Heart right ventricle (tissue), 16 donors: Measurements from ENCODE around the gene ANAPC16. TPM values are rescaled to one million over a fixed set of nuclear protein-coding genes. Genes with fewer than 3 reads are reported as not detected.

Experiments
- ATAC-seq, 8 donors: fragments of 200-7000 bp; cut with Tn5 transposase; one replicate each; pipeline ENCODE4 v1.9.1; 2020; ENCODE audit warnings: mild to moderate bottlenecking in 8 of 8, moderate library complexity in 8 of 8, moderate number of reproducible peaks in 1 of 8
- DNase-seq, 2 donors: peaks; one replicate each; pipeline ENCODE4 v3.0.0-alpha.2; 2020
- H3K27ac ChIP-seq, 10 donors: fragments of 200-600 bp; sonication (generic) in 2 of 10; one replicate each; pipeline versions ENCODE4 v1.5.0 to v1.8.0; 2020 to 2022; ENCODE audit warnings: mild to moderate bottlenecking in 3 of 10
- H3K27me3 ChIP-seq, 7 donors: fragments of 200-600 bp; one replicate each; pipeline ENCODE4 v1.8.0; 2021 to 2022; ENCODE audit warnings: mild to moderate bottlenecking in 2 of 7
- H3K36me3 ChIP-seq, 9 donors: fragments of 200-600 bp; sonication (generic) in 1 of 9; one replicate each; pipeline versions ENCODE4 v1.5.0 to v1.8.0; 2020 to 2022; ENCODE audit warnings: mild to moderate bottlenecking in 2 of 9
- H3K4me1 ChIP-seq, 9 donors: fragments of 200-600 bp; sonication (generic) in 1 of 9; one replicate each; pipeline versions ENCODE4 v1.5.0 to v1.8.0; 2020 to 2022; ENCODE audit warnings: mild to moderate bottlenecking in 4 of 9
- H3K4me3 ChIP-seq, 10 donors: fragments of 200-600 bp; sonication (generic) in 2 of 10; one replicate each; pipeline versions ENCODE4 v1.5.0 to v1.8.0; 2020 to 2022; ENCODE audit warnings: mild to moderate bottlenecking in 7 of 10, moderate library complexity in 2 of 10
- H3K9me3 ChIP-seq, 11 donors: fragments of 200-600 bp in 10 of 11; sonication (generic) in 2 of 11; one replicate each; pipeline versions ENCODE4 v1.5.0 to v1.8.0; 2013 to 2022; ENCODE audit warnings: mild to moderate bottlenecking in 2 of 11, control low read depth in 1 of 11, moderate library complexity in 1 of 11
- WGBS, 2 donors: extraction: QIAGEN DNeasy Blood & Tissue Kit; methylation state at CpG; one replicate each; pipeline ENCODE4 v1.1.7; 2013; ENCODE audit warnings: inconsistent platforms in 1 of 2; 5-methylcytosine and 5-hydroxymethylcytosine counted together
- intact Hi-C, 10 donors: fragments of 100-400 bp; cut with DNase I; formaldehyde crosslinking; loops; one replicate each; pipeline versions ENCODE4 v1.11.1 to v1.14.2; 2022
- polyA plus RNA-seq, 2 donors: library from polyadenylated mRNA; stranded (reverse); fragments of 200-250 nt; gene quantifications; one replicate each; pipeline ENCODE4 v1.2.3, GENCODE V29; 2013
- total RNA-seq, 10 donors: library from RNA; stranded (reverse); fragmentation: NEBNext Ultra II Directional in 3 of 10; extraction: Animal tissue kit (Norgen Biotek cat#: 25700) in 3 of 10; gene quantifications; one replicate each; pipeline versions ENCODE4 v1.2.1 to v1.2.4, GENCODE V29; 2021 to 2023
- TF ChIP-seq, protein P1 (sequence below), 9 donors: fragments of 200-600 bp; sonication (generic) in 2 of 9; IDR thresholded peaks; one replicate each; pipeline versions ENCODE4 v1.5.0 to v1.8.0; 2021 to 2022; ENCODE audit warnings: antibody characterized with exemption in 9 of 9, mild to moderate bottlenecking in 5 of 9, moderate library complexity in 1 of 9
- donor health status: Arrhythmogenic right ventricular cardiomyopathy.
- donor health status: ischemic (EF 13 %, LVEDD 7.1; RV severe dilation, severe dysfunction).
- donor health status: healthy with polysubstance abuse.
- donor health status: DM: no; HTN: yes; CAD: no.
- donor health status: DM: no; HTN: no; CAD: no.
- donor health status: ischemic (EF 25% LVEDD 6.9; RV normal size, moderate dysfunction).
- donor health status: ischemic (EF 25% LVEDD 5.7; RV mildly dilated, moderate dysfunction).
- donor health status: healthy.
- donor health status: DM: yes; HTN: yes; CAD: no.
- donor health status: Ischemic cardiomyopathy.
- donor health status: ischemic (EF 35%, LVEDD 5.7; RV mildly dilated, moderate dysfunction).
- donor health status: nonischemic (EF 11% LVEDD 7.7; RV severe dilation, severe dysfunction).
- donor health status: DM: yes; HTN: yes; CAD: no.
- donor health status: PGD.
- donor health status: ischemic (EF 29% LVEDD 5.4; RV normal size, mild dysfunction).
- donor health status: nonischemic (EF 23%, LVEDD 6.1; RV moderate dilation, normal function).

ANAPC16 gene
- total and polyA plus RNA-seq, 12 donors = 129 to 246 (median 206) TPM

DNA sequence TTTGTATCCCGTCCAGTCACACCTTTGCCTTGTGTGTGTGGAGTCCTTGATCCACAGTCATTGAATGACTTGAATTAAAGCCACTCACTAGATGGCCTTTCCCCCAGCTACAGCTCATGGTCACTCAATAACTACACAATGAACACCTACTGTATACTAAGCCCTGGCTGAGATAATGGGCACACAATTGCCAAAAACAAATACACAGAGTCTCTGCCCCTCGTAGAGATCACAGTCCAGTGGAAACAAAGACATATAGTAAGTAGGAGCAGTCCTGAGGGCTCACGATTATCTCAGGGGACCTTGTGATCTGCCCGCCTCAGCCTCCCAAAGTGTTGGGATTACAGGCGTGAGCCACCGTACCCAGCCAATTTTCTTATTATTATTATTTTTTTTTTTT is 35.8 kb downstream of the ANAPC16 start:
- Histone ChIP-seq H3K27me3 (no peaks in the 10 kb centered on the region), H3K27ac (peak overlapping the region in 7 of 10 donors; percentile 84 to 95 (median 90)), H3K36me3 (no peaks in the 10 kb centered on the region), H3K4me1 (peaks cover 54 to 100% (median 91%) of the 10 kb centered on the region in 9 donors), H3K4me3 (no peak overlapping the region), H3K9me3 (no peaks in the 10 kb centered on the region)
- DNase-seq = no peak
- WGBS, 2 donors = 90 to 92% methylated on average over 6 of the region's 6 CpGs
- TF ChIP-seq, protein P1, sequence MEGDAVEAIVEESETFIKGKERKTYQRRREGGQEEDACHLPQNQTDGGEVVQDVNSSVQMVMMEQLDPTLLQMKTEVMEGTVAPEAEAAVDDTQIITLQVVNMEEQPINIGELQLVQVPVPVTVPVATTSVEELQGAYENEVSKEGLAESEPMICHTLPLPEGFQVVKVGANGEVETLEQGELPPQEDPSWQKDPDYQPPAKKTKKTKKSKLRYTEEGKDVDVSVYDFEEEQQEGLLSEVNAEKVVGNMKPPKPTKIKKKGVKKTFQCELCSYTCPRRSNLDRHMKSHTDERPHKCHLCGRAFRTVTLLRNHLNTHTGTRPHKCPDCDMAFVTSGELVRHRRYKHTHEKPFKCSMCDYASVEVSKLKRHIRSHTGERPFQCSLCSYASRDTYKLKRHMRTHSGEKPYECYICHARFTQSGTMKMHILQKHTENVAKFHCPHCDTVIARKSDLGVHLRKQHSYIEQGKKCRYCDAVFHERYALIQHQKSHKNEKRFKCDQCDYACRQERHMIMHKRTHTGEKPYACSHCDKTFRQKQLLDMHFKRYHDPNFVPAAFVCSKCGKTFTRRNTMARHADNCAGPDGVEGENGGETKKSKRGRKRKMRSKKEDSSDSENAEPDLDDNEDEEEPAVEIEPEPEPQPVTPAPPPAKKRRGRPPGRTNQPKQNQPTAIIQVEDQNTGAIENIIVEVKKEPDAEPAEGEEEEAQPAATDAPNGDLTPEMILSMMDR (IDR thresholded peaks at IDR 0.05) = no peak
- no peak for ATAC-seq
- intact Hi-C loops = no loop called here

DNA sequence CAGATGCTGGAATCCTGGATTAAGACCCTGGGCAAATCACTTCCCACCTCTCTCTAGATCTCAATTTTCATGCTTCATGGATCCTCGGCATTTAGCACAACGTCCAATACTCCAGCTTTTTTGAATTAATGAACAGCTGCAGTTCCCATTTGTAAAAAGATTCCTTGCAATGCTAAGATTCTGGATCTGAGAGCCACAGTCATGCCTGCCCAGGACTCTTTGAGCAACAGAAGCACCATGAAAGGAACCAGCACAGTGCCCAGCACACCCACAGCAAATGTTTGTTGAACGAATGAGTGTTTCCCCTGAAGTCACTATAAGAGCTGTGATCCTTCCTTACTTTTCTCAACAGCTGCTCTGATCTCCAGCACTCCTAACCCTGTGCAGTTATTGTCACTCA is 37.2 kb downstream of the ANAPC16 start:
- intact Hi-C loops = no loop called here
- Histone ChIP-seq H3K4me1 (peaks cover 43 to 99% (median 90%) of the 10 kb centered on the region in 9 donors), H3K36me3 (no peaks in the 10 kb centered on the region), H3K27ac (peak overlapping the region; percentile 23 to 97 (median 90)), H3K9me3 (no peaks in the 10 kb centered on the region), H3K27me3 (no peaks in the 10 kb centered on the region), H3K4me3 (no peak overlapping the region)
- WGBS, 2 donors = 52 to 76% methylated on average over 3 of the region's 3 CpGs
- no peak for ATAC-seq
- TF ChIP-seq, protein P1 (IDR thresholded peaks at IDR 0.05) = no peak
- no peak for DNase-seq

DNA sequence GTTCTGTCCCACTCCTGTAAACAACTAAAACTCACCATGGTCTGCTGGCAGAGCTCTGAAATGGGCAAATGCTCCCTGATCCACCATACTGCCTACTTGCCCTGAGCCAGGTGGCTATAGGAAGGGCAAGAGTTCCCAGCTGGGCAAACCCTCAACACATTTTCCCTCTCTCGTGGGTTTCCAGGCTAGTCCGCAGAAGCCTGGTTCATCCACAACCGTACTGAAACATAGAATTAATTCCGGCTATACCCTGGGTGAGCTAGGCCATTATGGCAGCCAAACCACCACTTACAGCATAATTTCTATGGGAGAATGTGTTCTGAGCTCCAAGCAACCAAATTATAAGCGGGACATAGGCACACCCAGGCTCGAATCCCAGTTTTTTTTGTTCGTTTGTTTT is 37.8 kb downstream of the ANAPC16 start:
- intact Hi-C loops = no loop called here
- no peaks in the 10 kb centered on the region for H3K9me3 ChIP-seq
- H3K4me1 ChIP-seq = peaks cover 43 to 97% (median 87%) of the 10 kb centered on the region in 9 donors
- TF ChIP-seq, protein P1 (IDR thresholded peaks at IDR 0.05) = no peak
- no peak overlapping the region for H3K4me3 ChIP-seq
- H3K27ac ChIP-seq = peak overlapping the region; percentile 23 to 97 (median 90)
- ATAC-seq = no peak
- H3K36me3 ChIP-seq = no peaks in the 10 kb centered on the region
- no peak for DNase-seq
- no peaks in the 10 kb centered on the region for H3K27me3 ChIP-seq
- 83 to 86% methylated on average over 7 of the region's 7 CpGs for WGBS, 2 donors

DNA sequence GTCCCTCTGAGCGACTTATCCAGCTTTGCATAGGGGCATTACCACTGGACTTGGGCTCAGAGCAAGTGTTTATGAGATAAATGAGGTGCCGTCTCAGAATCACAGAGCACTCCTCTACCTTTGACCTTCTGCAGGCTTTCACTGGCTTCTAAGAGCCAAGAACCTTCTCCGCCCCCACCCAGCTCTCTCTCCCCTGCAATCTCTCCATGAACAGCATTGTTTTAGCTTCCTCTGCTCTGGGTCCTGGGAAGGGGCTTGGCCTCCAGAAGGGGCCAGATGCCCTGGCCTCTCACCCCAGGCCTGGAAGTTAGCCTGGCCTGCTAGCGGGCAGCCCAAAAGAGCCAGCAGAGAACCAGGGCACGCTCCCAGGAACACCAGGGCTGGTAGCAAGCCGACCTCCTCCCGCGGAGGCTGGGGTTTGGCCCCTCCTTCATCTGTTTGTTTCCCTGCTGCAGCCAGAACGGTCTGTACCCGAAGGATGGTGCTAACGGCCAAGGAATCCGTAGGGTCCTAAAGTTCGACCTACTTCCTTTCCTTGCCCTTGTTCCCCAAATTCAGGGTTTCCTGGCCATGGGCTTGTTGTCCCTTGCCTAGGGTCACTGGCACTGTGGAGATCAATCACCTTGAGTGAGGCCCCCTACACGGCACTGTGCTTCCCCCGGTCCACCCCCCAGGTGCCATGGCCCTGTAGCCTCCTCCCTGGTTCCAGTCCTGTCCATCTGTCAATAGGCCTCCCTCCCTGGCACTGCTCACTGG is 39.2 kb downstream of the ANAPC16 start:
- ATAC-seq = peak; percentile 85 to 94 (median 91)
- peak; percentile 87 to 90 for DNase-seq
- Histone ChIP-seq H3K4me3 (peak overlapping the region in 7 of 10 donors; percentile 1 to 28 (median 20)), H3K27ac (peak overlapping the region; percentile 84 to 97 (median 90)), H3K9me3 (no peaks in the 10 kb centered on the region), H3K27me3 (no peaks in the 10 kb centered on the region), H3K36me3 (no peaks in the 10 kb centered on the region), H3K4me1 (peaks cover 41 to 97% (median 87%) of the 10 kb centered on the region in 9 donors)
- WGBS, 2 donors = 4 to 7% methylated on average over 15 of the region's 15 CpGs
- intact Hi-C loops = loop anchor here in 3 of 10 donors (2.0 to 5.0 kb wide), 3 partner anchors 18 to 72 kb away; partner anchors contain the start of gene DDIT4 (in 1 of the 3)
- TF ChIP-seq, protein P1 (IDR thresholded peaks at IDR 0.05) = peak in 2 of 9 donors; percentile 14 to 36
